GM12892 (cell line): ENCODE measurements around the gene CCDC40.

Experiments
- POLR2A ChIP-seq: IDR thresholded peaks from 2 replicates; pipeline ENCODE4 v1.6.1; 2011; ENCODE audit warnings: low read depth, low read length, control low read depth
- POLR2AphosphoS5 ChIP-seq: IDR thresholded peaks from 2 replicates; pipeline ENCODE4 v1.6.1; 2011; ENCODE audit warnings: low read depth, low read length, control low read depth

GRCh38 chr17:79994602-79995001, 41.8 kb upstream of the CCDC40 start:
- TF ChIP-seq POLR2A (no peak), POLR2AphosphoS5 (no peak)
